ENCODE data around the gene NUP205.
A peak's percentile ranks its signal among the peaks of the same experiment; 100 is the strongest.
"Not testable (repeated sequence)": the region's sequence is repeated elsewhere in the genome, so short reads cannot be mapped to it uniquely, and the experiment has no call there.

Gene NUP205

GRCh38 chr7:135685306-135686084, 127.8 kb downstream of the NUP205 start:
- no peak overlapping the region for H3K4me3 ChIP-seq (replicated peaks; ENCODE audit: low read depth, low read length)
- TF ChIP-seq, protein P1, sequence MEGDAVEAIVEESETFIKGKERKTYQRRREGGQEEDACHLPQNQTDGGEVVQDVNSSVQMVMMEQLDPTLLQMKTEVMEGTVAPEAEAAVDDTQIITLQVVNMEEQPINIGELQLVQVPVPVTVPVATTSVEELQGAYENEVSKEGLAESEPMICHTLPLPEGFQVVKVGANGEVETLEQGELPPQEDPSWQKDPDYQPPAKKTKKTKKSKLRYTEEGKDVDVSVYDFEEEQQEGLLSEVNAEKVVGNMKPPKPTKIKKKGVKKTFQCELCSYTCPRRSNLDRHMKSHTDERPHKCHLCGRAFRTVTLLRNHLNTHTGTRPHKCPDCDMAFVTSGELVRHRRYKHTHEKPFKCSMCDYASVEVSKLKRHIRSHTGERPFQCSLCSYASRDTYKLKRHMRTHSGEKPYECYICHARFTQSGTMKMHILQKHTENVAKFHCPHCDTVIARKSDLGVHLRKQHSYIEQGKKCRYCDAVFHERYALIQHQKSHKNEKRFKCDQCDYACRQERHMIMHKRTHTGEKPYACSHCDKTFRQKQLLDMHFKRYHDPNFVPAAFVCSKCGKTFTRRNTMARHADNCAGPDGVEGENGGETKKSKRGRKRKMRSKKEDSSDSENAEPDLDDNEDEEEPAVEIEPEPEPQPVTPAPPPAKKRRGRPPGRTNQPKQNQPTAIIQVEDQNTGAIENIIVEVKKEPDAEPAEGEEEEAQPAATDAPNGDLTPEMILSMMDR (IDR thresholded peaks at IDR 0.05; ENCODE audit: low read length, missing control alignments): no peak
- DNase-seq (ENCODE audit: low read depth): peak; percentile 37

GRCh38 chr7:135687466-135687865, 129.7 kb downstream of the NUP205 start:
- H3K4me3 ChIP-seq (replicated peaks; ENCODE audit: low read depth, low read length): no peak overlapping the region
- no peak for DNase-seq (ENCODE audit: low read depth)
- TF ChIP-seq, protein P1 (IDR thresholded peaks at IDR 0.05; ENCODE audit: low read length, missing control alignments): no peak

GRCh38 chr7:135690566-135690965, 132.8 kb downstream of the NUP205 start:
- DNase-seq (ENCODE audit: low read depth): peak; percentile 67
- TF ChIP-seq, protein P1 (IDR thresholded peaks at IDR 0.05; ENCODE audit: low read length, missing control alignments): no peak
- H3K4me3 ChIP-seq (replicated peaks; ENCODE audit: low read depth, low read length): no peak overlapping the region

DNA sequence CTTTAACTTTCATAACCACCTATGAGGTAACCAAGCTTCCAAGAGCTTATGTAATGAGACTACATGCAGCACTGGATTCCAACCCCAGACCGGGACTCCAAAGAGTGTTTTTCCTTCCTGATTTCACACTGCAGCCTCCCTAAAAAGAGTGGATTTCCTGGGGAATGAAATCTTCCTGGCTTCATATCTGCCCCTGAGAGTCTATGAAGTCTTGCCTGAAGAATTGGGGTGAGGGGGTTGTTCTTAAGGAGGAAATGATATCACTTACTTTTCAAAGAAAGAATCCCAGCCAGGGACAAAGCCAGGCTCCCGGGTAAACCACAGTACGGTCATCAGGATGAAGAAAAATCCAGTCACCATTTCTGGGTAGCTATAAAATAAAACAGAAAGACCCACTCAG, 134.3 kb downstream of the NUP205 start:
- TF ChIP-seq, protein P1 (IDR thresholded peaks at IDR 0.05; ENCODE audit: low read length, missing control alignments): no peak
- DNase-seq (ENCODE audit: low read depth): peak; percentile 58
- no peak overlapping the region for H3K4me3 ChIP-seq (replicated peaks; ENCODE audit: low read depth, low read length)

DNA sequence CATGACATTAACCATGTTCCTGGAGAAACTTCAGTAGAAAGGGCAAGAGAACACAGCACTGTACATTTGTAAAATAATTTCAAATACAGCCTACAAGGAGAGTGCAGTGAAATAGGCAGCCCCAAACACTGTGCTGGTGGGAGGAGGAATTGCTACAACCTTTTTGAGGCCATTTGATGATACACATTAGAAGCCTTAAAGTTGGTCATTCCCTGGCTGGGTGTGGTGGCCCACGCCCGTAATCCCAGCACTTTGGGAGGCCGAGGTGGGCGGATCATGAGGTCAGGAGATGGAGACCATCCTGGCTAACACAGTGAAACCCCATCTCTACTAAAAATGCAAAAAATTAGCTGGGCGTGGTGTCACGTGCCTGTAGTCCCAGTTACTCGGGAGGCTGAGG, 134.9 kb downstream of the NUP205 start:
- DNase-seq (ENCODE audit: low read depth); H3K4me3 ChIP-seq (replicated peaks; ENCODE audit: low read depth, low read length): not testable (repeated sequence)

DNA sequence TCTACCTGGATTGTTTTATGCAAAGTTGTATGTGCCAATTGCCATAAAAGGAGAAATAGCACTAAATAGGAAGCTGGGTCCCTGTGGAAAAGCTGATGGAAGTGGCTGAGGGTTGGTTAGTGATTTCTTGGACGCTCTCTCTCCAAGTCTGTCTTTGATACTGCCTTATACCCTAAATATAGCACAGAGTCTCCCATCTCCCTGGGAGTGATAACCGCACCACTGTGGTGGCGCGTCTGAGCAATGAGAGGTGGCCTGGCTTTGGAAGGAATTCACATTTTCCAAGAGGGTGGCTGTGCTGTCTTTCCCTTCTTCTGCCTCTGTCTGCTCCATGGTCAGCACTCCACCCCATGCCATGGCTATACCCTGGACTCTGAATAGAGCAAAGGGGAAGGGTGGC, 135.8 kb downstream of the NUP205 start:
- H3K4me3 ChIP-seq (replicated peaks; ENCODE audit: low read depth, low read length): no peak overlapping the region
- TF ChIP-seq, protein P1 (IDR thresholded peaks at IDR 0.05; ENCODE audit: low read length, missing control alignments): no peak
- no peak for DNase-seq (ENCODE audit: low read depth)

DNA sequence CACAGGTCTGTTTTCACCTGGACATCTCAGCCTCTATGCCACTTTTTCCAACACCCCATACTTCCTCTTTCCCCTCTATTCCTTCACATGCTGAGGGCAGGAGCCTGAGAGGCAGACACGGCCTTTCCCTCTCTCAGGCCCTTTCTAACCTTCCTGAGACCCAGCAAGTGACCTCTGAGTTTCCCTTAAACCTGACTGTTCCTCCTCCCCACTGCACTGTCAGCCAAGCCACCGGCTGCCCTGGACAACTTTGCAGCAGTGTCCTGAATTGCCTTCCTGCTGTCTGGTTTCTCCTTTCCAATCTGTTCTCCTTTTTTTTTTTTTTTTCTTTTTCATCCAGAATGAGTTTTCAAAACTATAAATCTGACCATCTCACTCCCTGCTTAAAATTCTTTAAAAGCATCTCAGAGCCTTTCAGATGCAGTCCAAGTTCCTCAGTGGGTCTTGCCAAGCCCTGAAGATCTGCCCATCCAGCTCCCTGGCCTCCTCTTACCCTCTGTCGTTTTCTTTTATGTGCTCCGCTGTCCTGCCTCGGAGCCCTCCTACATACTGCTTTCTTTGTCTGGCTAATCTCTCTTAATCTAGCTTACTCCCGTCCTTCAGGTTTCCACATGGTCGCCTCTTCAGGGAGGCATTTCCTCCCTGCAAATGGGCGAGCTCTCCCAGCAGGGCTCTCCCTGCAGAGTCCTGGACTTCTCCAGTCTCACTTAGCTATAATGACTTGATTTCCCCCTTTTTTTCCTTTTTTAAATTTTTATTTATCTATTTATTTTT, 139.7 kb downstream of the NUP205 start:
- no peak for DNase-seq (ENCODE audit: low read depth)
- no peak overlapping the region for H3K4me3 ChIP-seq (replicated peaks; ENCODE audit: low read depth, low read length)
- TF ChIP-seq, protein P1 (IDR thresholded peaks at IDR 0.05; ENCODE audit: low read length, missing control alignments): no peak
